CD4-positive, alpha-beta T cell treated with Interleukin-4 for 4 hours (primary cell): ENCODE data around the gene THUMPD1.
"Not testable (repeated sequence)": the region's sequence is repeated elsewhere in the genome, so short reads cannot be mapped to it uniquely, and the experiment has no call there.

Experiments used
- DNase-seq: peaks from one replicate; pipeline ENCODE4 v3.0.0-alpha.2; 2020

THUMPD1 gene

GRCh38 chr16:20747030-20747816 is 5.6 kb upstream of the THUMPD1 start:
- no peak for DNase-seq

DNA sequence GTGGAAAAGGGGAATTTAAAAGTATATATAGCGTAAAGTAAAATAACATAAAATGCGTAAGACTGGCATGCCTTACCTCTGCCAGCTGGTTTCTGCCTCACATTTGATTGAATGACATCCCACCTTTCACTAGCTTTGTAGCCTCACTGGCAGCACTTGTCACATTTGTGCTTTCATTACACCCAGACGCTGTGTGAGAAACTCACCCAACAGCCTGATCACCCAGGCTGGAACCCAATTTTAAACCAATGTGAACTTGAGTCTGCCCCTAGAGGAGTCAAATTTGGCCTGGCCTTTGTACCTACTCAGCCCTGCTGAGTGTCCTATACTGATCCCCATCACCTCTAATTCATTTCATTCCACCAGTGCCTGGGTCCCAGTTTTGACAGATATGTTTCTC is 4.8 kb upstream of the THUMPD1 start:
- no peak for DNase-seq

DNA sequence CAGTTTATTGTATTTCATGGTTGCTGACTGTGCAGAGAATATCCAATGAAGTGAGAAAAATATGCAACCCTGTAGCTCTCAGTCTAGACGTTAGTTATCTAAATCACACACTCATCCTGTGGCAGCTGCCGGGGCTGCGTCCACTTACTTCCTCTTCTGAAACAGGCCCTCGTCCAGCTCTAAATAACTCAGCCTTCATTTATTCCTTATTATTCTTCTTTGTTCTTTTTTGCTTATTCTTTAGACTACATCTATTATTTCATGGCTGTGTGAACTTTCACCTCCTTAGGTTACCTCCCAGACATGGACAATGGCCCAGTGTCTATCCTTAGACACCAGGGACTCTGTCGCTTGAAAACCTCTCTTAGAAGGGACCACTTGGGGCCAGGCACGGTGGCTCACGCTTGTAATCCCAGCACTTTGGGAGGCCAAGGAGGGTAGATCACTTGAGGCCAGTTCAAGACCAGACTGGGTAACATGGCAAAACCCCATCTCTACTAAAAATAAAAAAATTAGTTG is 3.4 kb upstream of the THUMPD1 start:
- DNase-seq: no peak

DNA sequence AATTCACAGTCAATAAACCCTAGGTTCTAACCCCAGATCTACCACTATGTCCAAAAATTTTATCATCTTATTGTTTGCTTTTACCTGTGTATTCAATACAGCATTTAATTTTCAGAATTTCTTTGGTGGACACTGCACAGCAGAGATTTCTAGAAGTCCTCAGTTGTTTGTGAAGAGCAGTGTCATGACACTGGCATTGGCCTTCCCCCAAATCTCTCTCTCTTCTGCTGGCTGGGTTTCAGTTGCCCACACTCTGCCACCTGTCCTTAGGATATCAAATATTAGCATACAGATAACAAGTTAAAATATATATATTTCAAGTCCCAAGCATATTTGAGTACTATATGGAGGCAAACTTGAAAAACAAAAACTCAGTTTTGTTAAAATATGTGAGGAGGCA is 2.0 kb upstream of the THUMPD1 start:
- DNase-seq: no peak

DNA sequence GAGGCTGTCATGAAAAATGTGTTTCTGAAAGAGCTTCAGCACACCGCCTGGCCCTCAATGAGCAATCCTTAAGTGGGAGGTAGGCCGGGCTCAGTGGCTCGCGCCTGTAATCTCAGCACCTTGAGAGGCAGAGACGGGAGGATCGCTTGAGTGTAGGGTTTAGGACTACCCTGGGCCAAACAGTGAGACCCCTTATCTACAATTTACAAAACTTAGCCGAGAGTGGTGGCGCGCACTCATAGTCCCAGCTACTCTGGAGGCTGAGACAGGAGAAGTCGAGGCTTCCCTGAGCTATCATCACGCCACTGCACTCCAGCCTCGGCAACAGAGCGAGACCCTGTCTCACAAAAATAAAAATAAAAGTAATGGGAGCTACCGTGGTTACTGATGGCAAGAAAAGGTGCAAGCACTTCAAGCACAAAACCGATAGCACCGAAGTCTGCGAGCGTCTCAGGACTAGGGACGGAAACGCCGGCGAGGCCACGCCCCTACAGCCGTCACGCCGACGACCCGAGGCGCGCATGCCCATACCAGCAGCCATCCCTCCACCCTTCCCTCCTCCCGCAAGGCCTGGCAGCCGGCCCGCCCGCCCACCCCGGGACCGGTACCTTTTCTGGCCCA is 607 bp downstream of the THUMPD1 start:
- peak; percentile 89 for DNase-seq

DNA sequence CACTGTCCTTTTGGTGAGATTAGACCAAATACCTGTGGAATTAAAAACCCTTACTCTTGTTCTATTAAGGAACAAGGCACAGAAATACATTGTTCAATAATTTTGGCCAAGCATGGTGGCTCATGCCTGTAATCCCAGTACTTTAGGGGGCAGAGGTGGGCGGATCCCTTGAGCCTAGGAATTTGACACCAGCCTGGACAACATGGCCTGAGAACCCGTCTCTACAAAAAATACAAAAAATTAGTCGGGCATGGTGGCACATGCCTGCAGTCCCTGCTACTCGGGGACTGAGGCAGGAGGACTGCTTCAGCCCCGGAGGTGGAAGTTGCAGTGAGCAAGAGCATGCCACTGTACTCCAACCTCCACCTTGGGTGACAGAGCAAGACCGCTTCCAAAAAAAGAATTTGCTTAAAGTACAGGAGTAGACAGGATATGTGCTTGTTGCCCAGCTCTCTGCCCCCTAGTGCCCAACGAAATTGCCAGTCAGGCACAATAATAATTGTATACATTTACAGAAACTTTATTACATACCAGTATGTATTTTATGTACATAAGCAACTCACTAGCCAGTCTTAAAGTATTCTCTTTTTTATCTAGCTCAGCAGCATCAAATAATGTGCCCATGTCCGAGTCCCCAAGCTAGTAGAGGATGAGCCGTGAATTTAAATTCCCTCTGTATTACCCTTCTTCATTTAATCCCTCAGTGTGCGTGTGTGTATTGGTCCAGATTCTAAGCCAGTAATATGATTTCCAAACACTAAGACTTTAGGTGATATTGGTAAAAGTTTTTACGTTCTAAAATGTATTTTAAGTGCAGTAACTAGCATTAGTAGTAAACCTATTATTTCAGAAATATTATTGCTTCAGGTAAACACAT is 1.4 kb downstream of the THUMPD1 start:
- peak; percentile 18 for DNase-seq

DNA sequence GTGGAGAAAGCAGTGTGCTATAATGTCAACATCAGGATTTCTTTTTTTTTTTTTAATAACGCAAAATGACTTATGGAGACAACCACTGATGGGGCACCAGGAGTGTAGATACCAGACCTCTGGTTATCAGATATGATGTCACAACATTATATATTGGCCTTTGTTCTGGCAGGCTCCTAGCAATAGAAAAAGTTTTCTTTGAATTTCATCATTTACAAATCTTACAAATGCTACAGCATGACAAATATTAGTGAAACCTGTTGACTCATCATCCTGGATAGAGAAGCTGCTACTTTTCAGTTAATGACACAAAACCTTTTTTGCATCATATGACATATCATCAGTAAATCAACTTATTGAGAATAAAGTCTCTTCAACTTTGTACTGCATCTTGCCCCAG is 6.1 kb downstream of the THUMPD1 start:
- no peak for DNase-seq

- no peak for DNase-seq
Observed at GRCh38 chr16:20734782-20735181, 6.8 kb downstream of the THUMPD1 start.

- DNase-seq: no peak
Observed at GRCh38 chr16:20734056-20734455, 7.6 kb downstream of the THUMPD1 start.

GRCh38 chr16:20729141-20729540 is 12.5 kb downstream of the THUMPD1 start:
- no peak for DNase-seq

GRCh38 chr16:20727181-20727580 is 14.4 kb downstream of the THUMPD1 start:
- no peak for DNase-seq

DNA sequence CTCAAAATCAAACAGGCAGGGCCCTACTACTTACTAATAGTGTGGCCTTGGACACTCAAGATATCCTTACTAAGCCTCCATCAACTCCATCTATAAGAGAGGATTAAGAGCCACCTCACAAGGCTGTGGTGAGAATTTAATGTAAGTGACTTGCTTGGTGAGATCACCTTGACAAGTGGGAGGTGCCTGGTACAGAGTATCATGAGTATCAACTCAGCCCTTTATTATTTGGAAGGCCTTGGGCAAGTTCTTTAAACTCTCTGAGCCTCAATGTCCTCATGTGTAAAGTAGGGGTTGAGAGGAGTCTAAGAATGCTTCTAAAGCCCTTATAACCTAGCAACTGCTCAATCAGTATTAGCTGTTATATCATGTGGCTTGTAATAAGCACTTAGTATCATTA is 15.0 kb downstream of the THUMPD1 start:
- DNase-seq: no peak

- DNase-seq: no peak
Observed at GRCh38 chr16:20720251-20720650, 21.4 kb downstream of the THUMPD1 start.

GRCh38 chr16:20717718-20718117 is 23.9 kb downstream of the THUMPD1 start:
- DNase-seq: not testable (repeated sequence)

GRCh38 chr16:20711277-20711911 is 30.2 kb downstream of the THUMPD1 start:
- DNase-seq: no peak

DNA sequence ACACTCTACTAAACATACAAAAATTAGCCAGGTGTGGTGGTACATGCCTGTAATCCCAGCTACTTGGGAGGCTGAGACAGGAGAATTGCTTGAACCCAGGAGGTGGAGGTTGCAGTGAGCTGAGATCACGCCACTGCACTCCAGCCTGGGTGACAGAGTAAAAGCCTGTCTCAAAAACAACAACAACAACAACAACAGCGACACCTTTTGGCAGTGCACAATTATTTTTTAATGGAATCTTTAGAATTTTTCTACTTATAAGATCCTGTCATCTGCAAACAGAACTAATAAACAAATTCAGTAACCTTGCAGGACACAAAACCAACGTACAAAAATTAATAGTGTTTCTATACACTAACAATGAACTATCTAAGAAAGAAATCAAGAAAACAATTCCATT is 33.5 kb downstream of the THUMPD1 start:
- not testable (repeated sequence) for DNase-seq

DNA sequence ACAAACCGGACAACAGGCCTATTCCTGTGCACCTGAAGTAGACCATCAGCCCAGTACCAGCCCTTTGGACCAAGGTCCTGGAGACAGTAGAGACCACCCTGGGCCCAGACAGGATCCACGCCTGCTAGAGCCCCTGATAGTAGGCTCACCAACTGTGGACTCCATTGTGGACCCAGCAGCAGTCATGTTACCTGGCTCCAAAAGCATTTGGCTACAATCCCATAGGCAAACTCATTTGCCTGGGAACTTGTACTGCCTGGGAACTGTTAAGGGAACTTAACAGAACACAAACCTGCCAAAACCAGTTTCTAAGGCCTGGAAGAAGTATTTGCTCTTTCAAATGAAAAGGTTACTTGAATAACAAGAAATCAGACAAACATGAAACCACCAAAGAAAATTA is 34.2 kb downstream of the THUMPD1 start:
- DNase-seq: no peak

GRCh38 chr16:20705972-20706371 is 35.6 kb downstream of the THUMPD1 start:
- not testable (repeated sequence) for DNase-seq

GRCh38 chr16:20704281-20704680 is 37.3 kb downstream of the THUMPD1 start:
- DNase-seq: no peak

- not testable (repeated sequence) for DNase-seq
Observed at GRCh38 chr16:20701692-20702091, 39.9 kb downstream of the THUMPD1 start.

DNA sequence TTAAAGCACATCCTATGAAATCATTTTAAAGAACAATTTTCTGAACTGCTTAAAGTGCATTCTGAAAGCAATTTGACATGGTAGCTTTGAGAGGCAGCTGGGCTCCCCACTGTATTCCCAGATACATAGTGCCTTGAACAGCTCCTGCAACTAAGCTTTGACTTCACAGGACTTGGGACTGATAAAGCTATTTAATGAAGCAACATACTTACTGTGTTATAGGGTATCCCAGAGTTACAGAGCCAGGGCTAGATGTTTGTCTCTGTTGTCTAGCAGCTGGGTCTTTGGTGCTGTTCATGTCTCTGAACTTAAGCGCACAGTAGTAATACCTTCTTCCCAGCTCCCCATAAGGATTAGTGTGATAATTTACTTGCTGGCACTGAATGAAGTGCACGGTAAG is 45.0 kb downstream of the THUMPD1 start:
- DNase-seq: no peak

DNA sequence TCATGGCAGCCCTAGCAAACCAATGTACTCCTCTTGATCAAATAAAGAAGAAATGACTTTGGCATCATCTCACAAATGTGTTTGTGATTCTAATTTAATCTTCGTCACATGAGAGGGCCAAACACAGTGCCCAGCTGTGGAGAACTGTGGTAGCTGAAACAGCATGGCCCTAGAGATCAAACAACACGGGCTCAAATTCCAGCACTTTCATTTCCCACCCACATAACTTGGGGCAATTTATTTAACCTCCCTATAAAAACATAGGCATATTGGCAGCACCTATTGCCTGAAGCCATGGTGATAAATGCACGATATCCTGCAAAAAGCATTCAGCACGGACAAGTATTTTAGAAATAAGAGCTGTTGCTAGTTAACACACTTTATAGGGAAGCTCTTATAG is 46.6 kb downstream of the THUMPD1 start:
- no peak for DNase-seq

- not testable (repeated sequence) for DNase-seq
Observed at GRCh38 chr16:20694096-20694495, 47.5 kb downstream of the THUMPD1 start.
